Measurements from ENCODE around the gene NRXN2.

NRXN2 gene

GRCh38 chr11:64644647-64645275 is 78.2 kb downstream of the NRXN2 start:
- Histone ChIP-seq H3K4me2 (ENCODE audit: low read depth, low read length, poor library complexity, severe bottlenecking) (peak overlapping the region; percentile 80), H3K9ac (ENCODE audit: low read depth, low read length, poor library complexity, severe bottlenecking) (peak overlapping the region; percentile 79), H2AFZ (ENCODE audit: low read length) (no peak overlapping the region), H3K4me3 (ENCODE audit: low read length, poor library complexity, severe bottlenecking) (peak overlapping the region; percentile 77), H3F3A (ENCODE audit: low read depth) (no peaks in the 10 kb centered on the region), H3K27me3 (ENCODE audit: insufficient read depth, low read length, poor library complexity, severe bottlenecking) (no peaks in the 10 kb centered on the region), H3K9me3 (ENCODE audit: insufficient read depth, low read depth, low read length) (no peaks in the 10 kb centered on the region), H3K79me2 (ENCODE audit: insufficient read depth, low read length) (peaks cover 38% of the 10 kb centered on the region), H3K36me3 (ENCODE audit: insufficient read depth, low read length) (no peaks in the 10 kb centered on the region), H3K4me1 (ENCODE audit: insufficient read depth, low read length, poor library complexity, severe bottlenecking) (peaks cover 68% of the 10 kb centered on the region), H3K9me2 (replicated peaks; ENCODE audit: low read depth, low read length) (no peaks in the 10 kb centered on the region), H4K20me1 (ENCODE audit: insufficient read depth, low read length, poor library complexity, severe bottlenecking) (peaks cover 22% of the 10 kb centered on the region)
- peak; percentile 58 for TF ChIP-seq CTCF (conservative IDR thresholded peaks at IDR 0.05; ENCODE audit: low read length)
- TF ChIP-seq EZH2phosphoT487 (IDR thresholded peaks at IDR 0.05; ENCODE audit: borderline replicate concordance): no peak

GRCh38 chr11:64643920-64644646 is 78.9 kb downstream of the NRXN2 start:
- H3K27me3 ChIP-seq (ENCODE audit: insufficient read depth, low read length, poor library complexity, severe bottlenecking): no peaks in the 10 kb centered on the region
- peaks cover 45% of the 10 kb centered on the region for H3K79me2 ChIP-seq (ENCODE audit: insufficient read depth, low read length)
- no peaks in the 10 kb centered on the region for H3K9me3 ChIP-seq (ENCODE audit: insufficient read depth, low read depth, low read length)
- no peaks in the 10 kb centered on the region for H3K9me2 ChIP-seq (replicated peaks; ENCODE audit: low read depth, low read length)
- peaks cover 72% of the 10 kb centered on the region for H3K4me1 ChIP-seq (ENCODE audit: insufficient read depth, low read length, poor library complexity, severe bottlenecking)
- no peaks in the 10 kb centered on the region for H3K36me3 ChIP-seq (ENCODE audit: insufficient read depth, low read length)
- TF ChIP-seq EZH2phosphoT487 (IDR thresholded peaks at IDR 0.05; ENCODE audit: borderline replicate concordance) (no peak), CTCF (conservative IDR thresholded peaks at IDR 0.05; ENCODE audit: low read length) (no peak)
- no peaks in the 10 kb centered on the region for H3F3A ChIP-seq (ENCODE audit: low read depth)
- H3K4me3 ChIP-seq (ENCODE audit: low read length, poor library complexity, severe bottlenecking): peak overlapping the region; percentile 77
- H3K4me2 ChIP-seq (ENCODE audit: low read depth, low read length, poor library complexity, severe bottlenecking): peak overlapping the region; percentile 80
- H3K9ac ChIP-seq (ENCODE audit: low read depth, low read length, poor library complexity, severe bottlenecking): peak overlapping the region; percentile 79
- H2AFZ ChIP-seq (ENCODE audit: low read length): peak overlapping the region; percentile 12; the same call in 1 of the 2 replicates
- peaks cover 28% of the 10 kb centered on the region for H4K20me1 ChIP-seq (ENCODE audit: insufficient read depth, low read length, poor library complexity, severe bottlenecking)

GRCh38 chr11:64643256-64643881 is 79.6 kb downstream of the NRXN2 start:
- no peaks in the 10 kb centered on the region for H3K9me3 ChIP-seq (ENCODE audit: insufficient read depth, low read depth, low read length)
- peaks cover 35% of the 10 kb centered on the region for H4K20me1 ChIP-seq (ENCODE audit: insufficient read depth, low read length, poor library complexity, severe bottlenecking)
- H2AFZ ChIP-seq (ENCODE audit: low read length): peak overlapping the region; percentile 12; the same call in 1 of the 2 replicates
- peaks cover 78% of the 10 kb centered on the region for H3K4me1 ChIP-seq (ENCODE audit: insufficient read depth, low read length, poor library complexity, severe bottlenecking)
- H3K79me2 ChIP-seq (ENCODE audit: insufficient read depth, low read length): peaks cover 52% of the 10 kb centered on the region
- H3K9me2 ChIP-seq (replicated peaks; ENCODE audit: low read depth, low read length): no peaks in the 10 kb centered on the region
- H3K9ac ChIP-seq (ENCODE audit: low read depth, low read length, poor library complexity, severe bottlenecking): peak overlapping the region; percentile 79
- H3K36me3 ChIP-seq (ENCODE audit: insufficient read depth, low read length): no peaks in the 10 kb centered on the region
- peak overlapping the region; percentile 77 for H3K4me3 ChIP-seq (ENCODE audit: low read length, poor library complexity, severe bottlenecking)
- no peaks in the 10 kb centered on the region for H3K27me3 ChIP-seq (ENCODE audit: insufficient read depth, low read length, poor library complexity, severe bottlenecking)
- H3K4me2 ChIP-seq (ENCODE audit: low read depth, low read length, poor library complexity, severe bottlenecking): peak overlapping the region; percentile 80
- TF ChIP-seq CTCF (conservative IDR thresholded peaks at IDR 0.05; ENCODE audit: low read length) (no peak), EZH2phosphoT487 (IDR thresholded peaks at IDR 0.05; ENCODE audit: borderline replicate concordance) (no peak)
- H3F3A ChIP-seq (ENCODE audit: low read depth): no peaks in the 10 kb centered on the region; the same call in 1 of the 2 replicates

All from Loucy (cell line).